Measurements from ENCODE around the gene PDE6A.

PDE6A gene

DNA sequence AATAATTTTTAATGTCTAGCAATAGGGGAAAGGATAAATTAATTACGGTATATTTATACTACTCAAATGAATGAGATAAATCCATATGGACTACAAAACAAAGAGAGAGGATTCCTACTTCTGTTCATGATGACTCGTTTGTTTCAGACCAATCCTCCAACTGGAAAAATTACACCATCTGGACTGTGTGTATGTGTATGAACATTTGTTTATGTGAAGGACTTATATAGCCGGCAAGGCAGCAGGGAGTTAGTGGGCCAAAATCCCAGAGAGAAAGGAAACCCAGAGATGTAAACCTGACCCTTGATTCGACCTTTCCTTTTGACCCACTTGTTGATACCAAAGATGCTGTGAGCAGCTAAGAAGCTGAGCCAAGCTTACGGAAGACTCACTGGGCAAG, 20.1 kb downstream of the PDE6A start:
- DNase-seq = no peak

GRCh38 chr5:149922950-149923349, 21.6 kb downstream of the PDE6A start:
- DNase-seq = no peak

- no peak for DNase-seq
Measured at GRCh38 chr5:149921597-149921996, 23.0 kb downstream of the PDE6A start.

DNA sequence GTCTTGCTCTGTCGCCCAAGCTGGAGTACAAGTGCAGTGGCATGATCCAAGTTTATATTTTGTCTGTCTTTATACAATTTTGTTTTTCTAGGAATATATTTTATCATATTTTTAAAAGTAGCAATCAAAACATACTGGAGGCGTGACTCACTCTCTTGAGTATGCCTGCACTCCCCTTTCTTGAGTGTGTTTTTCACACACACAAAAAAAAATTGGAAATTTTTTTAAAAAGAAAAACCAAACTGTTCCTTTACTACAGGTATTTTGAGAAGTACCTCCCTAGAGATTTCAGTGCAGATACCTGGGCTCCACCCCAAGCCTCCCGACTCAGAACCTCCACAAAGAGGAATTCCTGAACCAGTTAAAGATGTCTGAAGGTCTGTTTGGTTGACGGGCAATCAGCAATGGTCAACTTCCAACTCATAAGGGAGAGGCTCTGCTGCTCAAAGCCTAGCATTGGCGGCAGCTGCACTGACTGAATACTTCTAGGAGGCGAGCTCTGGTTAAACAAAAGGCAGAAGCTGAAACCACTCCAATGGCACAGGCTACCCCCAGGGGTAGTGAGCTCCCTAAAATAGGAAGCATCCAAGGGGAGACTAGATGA, 27.4 kb downstream of the PDE6A start:
- no peak for DNase-seq

DNA sequence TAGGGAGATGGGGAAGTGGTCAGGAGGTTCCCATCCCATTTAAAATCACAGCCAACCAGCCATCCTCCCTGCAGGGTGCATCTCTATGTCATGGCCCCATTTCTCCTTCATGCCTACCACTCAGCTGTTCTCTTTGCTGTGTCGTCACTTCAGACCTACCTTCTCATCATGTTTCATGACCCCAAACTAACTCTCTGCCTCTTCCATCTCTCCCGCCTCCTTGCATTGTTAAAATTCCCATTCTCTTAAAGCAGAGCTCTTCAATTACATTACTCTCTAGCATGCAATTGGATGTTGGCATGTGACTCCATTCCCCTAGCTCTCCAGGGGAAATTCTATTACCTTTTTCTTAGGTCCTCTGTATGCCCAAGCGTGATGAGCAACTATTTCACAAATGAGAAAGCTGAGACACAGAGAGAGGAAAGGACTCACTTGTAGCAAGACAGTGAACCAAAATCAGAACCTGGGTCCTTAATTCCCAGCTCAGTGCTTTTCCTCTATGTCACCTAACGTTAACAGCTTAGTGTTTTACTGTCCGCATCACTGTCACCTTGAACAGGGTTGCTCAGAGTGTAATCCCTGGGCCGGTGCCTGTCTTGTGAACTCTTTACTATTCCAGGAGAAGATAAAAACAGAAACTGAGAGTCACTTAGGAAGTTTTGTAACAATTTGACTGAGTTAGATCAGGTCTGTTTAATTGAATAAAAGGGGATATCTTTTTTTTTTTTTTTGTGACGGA, 28.1 kb downstream of the PDE6A start:
- DNase-seq = no peak

DNA sequence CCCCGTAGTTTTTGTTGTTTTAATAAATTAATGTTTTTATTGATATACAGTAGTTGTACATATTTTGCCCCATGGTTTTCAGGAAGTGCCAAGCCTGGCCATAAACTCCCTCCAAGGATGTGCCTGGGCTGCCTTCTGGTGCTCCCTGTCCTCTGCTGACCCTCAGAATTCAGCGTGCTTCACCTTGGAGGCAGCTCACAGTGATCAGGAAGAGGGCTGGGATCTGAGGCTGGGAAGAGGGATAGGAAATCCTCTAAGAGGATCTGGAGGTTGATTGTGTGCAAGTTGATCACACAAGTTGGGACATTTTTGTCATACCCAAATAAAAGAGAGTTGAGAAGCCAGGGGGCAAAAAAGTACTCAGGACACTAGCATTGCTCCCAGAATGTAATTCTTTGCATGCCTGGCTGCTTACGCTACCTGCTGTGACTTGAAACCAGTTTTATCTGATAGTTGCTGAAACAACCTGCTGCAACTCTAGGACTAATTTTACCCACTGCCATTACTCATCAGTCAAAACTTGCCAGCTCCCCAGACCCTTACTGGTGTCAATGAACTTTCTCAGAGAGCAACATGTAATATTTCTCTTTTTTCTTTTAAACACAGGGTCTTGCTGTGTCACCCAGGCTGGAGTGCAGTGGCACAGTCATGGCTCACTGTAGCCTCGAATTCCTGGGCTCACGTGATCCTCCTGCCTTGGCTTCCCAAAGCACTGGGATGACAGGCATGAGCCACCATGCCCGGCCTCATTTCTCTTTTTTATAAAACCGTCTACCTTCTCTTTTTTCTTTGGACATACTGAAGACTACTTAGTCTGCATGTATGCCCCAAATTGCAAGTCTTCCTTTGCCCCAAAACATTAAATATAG, 29.0 kb downstream of the PDE6A start:
- DNase-seq = no peak

DNA sequence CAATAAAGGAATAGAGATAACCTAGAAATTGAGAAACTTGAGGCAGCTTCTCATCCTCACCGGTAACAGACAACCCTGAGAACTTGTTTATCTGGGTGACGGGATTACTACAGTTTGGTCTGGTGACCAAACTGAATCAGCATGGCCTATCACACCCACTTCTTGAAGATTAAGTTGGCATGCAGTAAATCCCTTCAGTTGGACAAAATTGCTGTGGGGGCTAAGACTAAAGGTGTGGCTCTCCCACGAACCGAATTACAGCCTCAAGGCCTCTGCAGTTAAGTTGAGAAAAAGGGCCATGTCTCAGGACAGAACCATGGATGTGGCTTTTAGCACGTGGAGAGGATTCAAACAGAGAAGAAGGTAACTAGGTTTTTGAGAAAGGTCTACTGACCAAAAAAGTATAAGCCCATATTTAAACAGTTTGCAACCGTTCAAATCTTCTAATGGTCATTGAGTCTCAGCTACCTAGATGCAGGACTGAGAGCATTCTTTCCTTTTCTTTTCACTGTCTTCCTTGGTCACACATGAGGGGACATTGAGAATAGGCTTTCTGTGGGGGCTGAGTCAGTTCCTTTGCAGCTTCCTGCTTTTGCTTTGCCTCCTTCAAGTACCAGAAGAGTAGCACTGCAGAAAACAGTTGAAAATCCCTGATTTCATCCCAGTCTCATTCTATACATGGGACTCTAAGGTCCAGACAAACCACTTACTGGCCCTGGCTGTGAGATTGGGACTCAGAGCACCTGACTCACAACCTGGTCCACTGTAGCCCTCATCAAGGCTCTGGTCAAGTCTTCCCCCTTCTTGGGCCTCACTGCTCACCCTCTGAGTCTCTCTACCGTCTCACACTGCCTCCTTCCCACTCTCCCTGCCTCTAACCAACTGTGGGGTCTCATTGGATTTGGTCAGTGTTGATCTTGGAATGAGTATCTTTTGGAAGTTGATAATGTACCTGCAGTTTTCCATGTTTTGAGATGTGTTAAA, 30.9 kb downstream of the PDE6A start:
- DNase-seq = no peak

- no peak for DNase-seq
Measured at GRCh38 chr5:149912226-149912871, 32.2 kb downstream of the PDE6A start.

GRCh38 chr5:149911031-149911430, 33.6 kb downstream of the PDE6A start:
- no peak for DNase-seq

GRCh38 chr5:149907828-149908227, 36.8 kb downstream of the PDE6A start:
- no peak for DNase-seq

GRCh38 chr5:149904977-149905376, 39.6 kb downstream of the PDE6A start:
- no peak for DNase-seq

DNA sequence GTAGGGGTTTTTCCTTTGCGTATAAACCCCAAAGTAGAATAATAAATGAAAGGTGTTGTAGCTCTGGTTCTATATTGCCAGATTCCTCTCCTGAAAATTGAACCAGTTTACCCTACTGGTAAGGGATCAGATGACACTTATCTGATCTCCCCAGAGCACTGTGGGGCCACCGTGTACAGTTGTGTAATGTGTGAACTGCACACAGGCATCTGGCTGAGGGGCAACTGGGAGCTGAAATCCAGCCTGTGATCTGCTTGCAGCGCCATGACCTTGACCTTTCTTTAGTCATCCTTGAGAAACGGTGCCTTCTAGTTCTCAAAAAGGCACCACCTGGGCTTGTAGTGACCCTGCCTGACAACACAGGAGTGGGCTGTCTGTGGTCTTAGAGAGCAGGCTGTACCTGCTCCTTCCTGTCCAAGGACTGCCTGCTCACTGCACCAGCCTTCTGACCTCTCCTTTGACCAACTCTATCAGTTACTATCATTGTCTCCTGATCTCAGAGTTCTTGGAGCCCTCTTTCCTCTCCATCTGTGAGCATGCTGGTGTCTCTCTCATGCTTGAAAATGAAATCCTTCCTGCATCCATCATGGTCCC, 40.2 kb downstream of the PDE6A start:
- no peak for DNase-seq

DNA sequence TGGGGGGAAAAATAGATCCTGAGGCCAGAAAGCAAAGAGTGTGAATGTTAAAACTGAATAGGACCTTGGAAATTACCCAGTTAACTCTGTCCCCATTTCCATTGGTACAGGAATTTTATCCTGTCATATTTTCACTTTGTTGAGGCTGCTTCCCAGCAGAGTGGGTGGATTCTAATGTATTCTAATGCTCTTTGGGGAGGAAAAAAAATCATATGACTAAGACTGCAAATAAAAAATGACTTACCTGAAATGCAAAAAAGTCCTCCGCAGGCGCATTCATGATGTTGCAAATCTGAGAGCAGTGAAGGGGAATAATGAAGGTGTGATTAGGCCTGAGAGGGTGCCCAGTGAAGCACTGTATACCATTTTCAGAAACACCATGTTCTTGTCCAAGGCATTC, 41.2 kb downstream of the PDE6A start:
- no peak for DNase-seq

GRCh38 chr5:149902177-149902576, 42.4 kb downstream of the PDE6A start:
- DNase-seq = no peak

- DNase-seq = no peak
Measured at GRCh38 chr5:149901511-149901910, 43.1 kb downstream of the PDE6A start.

DNA sequence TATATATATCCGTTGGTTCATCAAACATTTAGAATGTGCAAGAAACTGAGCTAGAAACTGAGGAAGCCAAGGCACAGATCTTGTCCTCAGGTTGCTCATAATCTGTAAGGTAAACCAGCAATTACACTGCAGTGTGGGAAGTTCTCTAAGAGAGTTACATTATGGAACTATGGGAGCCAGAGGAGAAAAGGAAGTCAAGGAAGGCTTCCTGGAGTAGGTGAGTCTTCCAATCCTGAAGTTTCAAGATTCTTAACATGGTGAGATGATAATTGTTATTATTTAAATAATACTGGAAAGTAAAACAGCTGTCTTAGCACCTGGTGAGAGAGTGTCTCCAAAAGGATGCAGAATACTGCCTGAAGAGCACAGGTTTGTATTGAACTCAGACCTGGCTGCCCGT, 44.2 kb downstream of the PDE6A start:
- no peak for DNase-seq

GRCh38 chr5:149898811-149899210, 45.8 kb downstream of the PDE6A start:
- no peak for DNase-seq

GRCh38 chr5:149895416-149896345, 48.9 kb downstream of the PDE6A start:
- DNase-seq = no peak

- DNase-seq = no peak
Measured at GRCh38 chr5:149894237-149894636, 50.4 kb downstream of the PDE6A start.

DNA sequence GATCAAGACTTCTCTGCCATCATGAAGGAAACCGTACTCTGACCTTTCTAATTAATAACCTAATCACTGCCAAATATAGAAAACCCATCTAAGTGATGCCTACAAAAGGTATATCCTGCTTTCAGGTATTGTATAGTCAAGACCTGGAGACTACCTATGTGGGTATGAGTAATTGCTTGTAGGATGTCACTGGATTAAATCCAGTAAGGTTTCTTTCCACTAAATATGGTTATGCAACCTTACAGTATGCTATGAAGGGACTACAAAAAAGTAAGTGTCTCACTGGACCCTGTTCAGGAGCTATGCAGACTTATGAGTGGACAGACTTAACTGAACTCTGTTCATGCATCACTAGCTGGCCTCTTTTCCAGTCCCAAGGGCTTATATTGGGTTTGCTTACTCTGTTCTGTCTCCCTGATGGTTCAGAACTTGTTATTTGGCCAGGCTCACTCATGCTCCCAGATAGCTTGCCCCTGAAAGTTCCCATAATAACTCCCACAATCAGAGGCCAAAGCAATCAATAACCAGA, 51.1 kb downstream of the PDE6A start:
- DNase-seq = no peak

Measured in NCI-H1092 (cell line).